SK-N-SH (cell line): Measurements from ENCODE around the gene DLG3. TPM values are rescaled to one million over a fixed set of nuclear protein-coding genes. Genes with fewer than 3 reads are reported as not detected.
A peak's percentile ranks its signal among the peaks of the same experiment; 100 is the strongest.

Experiments used
- CTCF ChIA-PET: fragments of 300-600, 350-600 bp; formaldehyde crosslinking; extraction: SDS; loops from one replicate; lab custom pipeline; 2021; lab: Yijun Ruan, JAX
- POLR2A ChIA-PET: fragments of 350-600 bp; sonication (Branson Sonifier 250); formaldehyde crosslinking; extraction: SDS; loops from one replicate; lab custom pipeline; 2020; ENCODE audit warnings: antibody characterized with exemption, inconsistent platforms; lab: Yijun Ruan, JAX
- DNase-seq: peaks from one replicate; pipeline ENCODE4 v3.0.0; 2012
- H2AFZ ChIP-seq: fragments of 200-600 bp; sonication (generic); 2 replicates; pipeline ENCODE4 v1.8.1; 2016; ENCODE audit warnings: antibody characterized with exemption, mild to moderate bottlenecking, low read depth
- H3F3A ChIP-seq: fragments of 200-600 bp; sonication (generic); replicated peaks from 2 replicates; pipeline ENCODE3; 2016; ENCODE audit warnings: antibody characterized with exemption, mild to moderate bottlenecking; ENCODE audit not compliant: insufficient read depth
- H3K27ac ChIP-seq, 2 experiments: fragments of 200-500 bp in 1 of 2; fragments of 200-600 bp in 1 of 2; sonication (Bioruptor generic) in 1 of 2; sonication (generic), shearing (Covaris generic) in 1 of 2; 2 replicates each; pipeline versions ENCODE4 v1.5.1 to v1.6.1; 2014 to 2016; ENCODE audit warnings: low read depth in 2 of 2, inconsistent platforms in 1 of 2, low read length in 1 of 2, mild to moderate bottlenecking in 1 of 2, mixed read lengths in 1 of 2
- H3K27me3 ChIP-seq: fragments of 200-600 bp; sonication (generic), shearing (Covaris generic); 2 replicates; pipeline ENCODE4 v1.6.1; 2016; ENCODE audit warnings: mixed run types; ENCODE audit not compliant: insufficient read depth
- H3K36me3 ChIP-seq, 2 experiments: fragments of 200-500 bp in 1 of 2; fragments of 200-600 bp in 1 of 2; sonication (Bioruptor generic) in 1 of 2; sonication (generic) in 1 of 2; replicated peaks in 1 of 2; 2 replicates each; pipeline versions ENCODE3 to v1.5.1; 2014 to 2016; ENCODE audit warnings: low read length in 1 of 2, mild to moderate bottlenecking in 1 of 2; ENCODE audit not compliant: insufficient read depth in 2 of 2, control insufficient read depth in 1 of 2
- H3K4me1 ChIP-seq, 2 experiments: fragments of 200-500 bp in 1 of 2; fragments of 200-600 bp in 1 of 2; sonication (Bioruptor generic) in 1 of 2; sonication (generic), shearing (Covaris generic) in 1 of 2; 2 replicates each; pipeline versions ENCODE4 v1.5.1 to v1.6.1; 2014 to 2016; ENCODE audit warnings: low read depth in 1 of 2, low read length in 1 of 2, mixed run types in 1 of 2; ENCODE audit not compliant: insufficient read depth in 2 of 2, control insufficient read depth in 1 of 2
- H3K4me2 ChIP-seq: fragments of 200-600 bp; sonication (generic), shearing (Covaris generic); 2 replicates; pipeline ENCODE4 v1.6.1; 2017; ENCODE audit warnings: mixed run types
- H3K4me3 ChIP-seq, 2 experiments: fragments of 200-500 bp in 1 of 2; fragments of 200-600 bp in 1 of 2; sonication (Bioruptor generic) in 1 of 2; sonication (generic), shearing (Covaris generic) in 1 of 2; 2 replicates each; pipeline versions ENCODE4 v1.5.1 to v1.8.1; 2014 to 2016; ENCODE audit warnings: low read depth in 2 of 2, inconsistent platforms in 1 of 2, low read length in 1 of 2, mild to moderate bottlenecking in 1 of 2, mixed read lengths in 1 of 2, moderate library complexity in 1 of 2
- H3K79me2 ChIP-seq: fragments of 200-600 bp; sonication (generic); 2 replicates; pipeline ENCODE4 v1.8.1; 2017; ENCODE audit warnings: mild to moderate bottlenecking; ENCODE audit not compliant: insufficient read depth
- H3K9ac ChIP-seq: fragments of 200-600 bp; sonication (generic); 2 replicates; pipeline ENCODE4 v1.6.1; 2017; ENCODE audit warnings: mixed run types
- H3K9me2 ChIP-seq: fragments of 200-600 bp; sonication (generic); 2 replicates; pipeline ENCODE4 v1.6.1; 2017; ENCODE audit warnings: mixed run types
- H3K9me3 ChIP-seq: fragments of 200-600 bp; sonication (generic); 2 replicates; pipeline ENCODE4 v1.6.1; 2017; ENCODE audit warnings: mixed run types, mild to moderate bottlenecking, moderate library complexity
- H4K20me1 ChIP-seq: fragments of 200-600 bp; sonication (generic); 2 replicates; pipeline ENCODE4 v1.6.1; 2017; ENCODE audit warnings: mild to moderate bottlenecking, mixed run types; ENCODE audit not compliant: insufficient read depth
- CHD2 ChIP-seq: fragments of 150-350 bp; IDR thresholded peaks from 2 replicates; pipeline ENCODE4 v1.6.1; 2018; ENCODE audit warnings: low read length; ENCODE audit not compliant: partially characterized antibody
- ELF1 ChIP-seq: IDR thresholded peaks from 2 replicates; pipeline ENCODE4 v1.4.0; 2012
- EP300 ChIP-seq, 2 experiments: IDR thresholded peaks; 2 replicates each; pipeline versions ENCODE4 v1.4.0 to v1.6.1; 2012; ENCODE audit warnings: borderline replicate concordance in 1 of 2, low read depth in 1 of 2, low read length in 1 of 2
- EZH2phosphoT487 ChIP-seq: fragments of 200-600 bp; sonication (generic); IDR thresholded peaks from 2 replicates; pipeline ENCODE4 v1.6.1; 2017; ENCODE audit warnings: low read depth, mixed run types, mild to moderate bottlenecking, antibody characterized with exemption, moderate library complexity, borderline replicate concordance
- FOSL2 ChIP-seq: IDR thresholded peaks from 2 replicates; pipeline ENCODE4 v1.4.0; 2012; ENCODE audit warnings: low read depth, mild to moderate bottlenecking, moderate library complexity, borderline replicate concordance
- FOXJ3 ChIP-seq: sonication (generic); formaldehyde crosslinking; IDR thresholded peaks from 2 replicates; pipeline ENCODE4 v1.5.1; 2020; ENCODE audit warnings: mild to moderate bottlenecking, missing genetic modification reagents
- GATA2 ChIP-seq: sonication (generic); formaldehyde crosslinking; IDR thresholded peaks from 2 replicates; pipeline ENCODE4 v1.5.0; 2020; ENCODE audit warnings: mild to moderate bottlenecking, missing genetic modification reagents
- JUND ChIP-seq: IDR thresholded peaks from 2 replicates; pipeline ENCODE4 v1.4.0; 2012
- NFIC ChIP-seq: IDR thresholded peaks from 2 replicates; pipeline ENCODE4 v1.4.0; 2012; ENCODE audit warnings: borderline replicate concordance
- NRF1 ChIP-seq: IDR thresholded peaks from 2 replicates; pipeline ENCODE4 v1.6.1; 2012; ENCODE audit warnings: low read depth, mild to moderate bottlenecking, low read length
- RAD21 ChIP-seq: IDR thresholded peaks from 2 replicates; pipeline ENCODE4 v1.6.1; 2012; ENCODE audit warnings: mild to moderate bottlenecking, low read length
- RCOR1 ChIP-seq: fragments of 150-350 bp; IDR thresholded peaks from 2 replicates; pipeline ENCODE4 v1.6.1; 2017; ENCODE audit warnings: antibody characterized with exemption, low read length
- RFX5 ChIP-seq: IDR thresholded peaks from 2 replicates; pipeline ENCODE4 v1.6.1; 2012; ENCODE audit warnings: mild to moderate bottlenecking, improper control_type of control experiment, low read length
- SIN3A ChIP-seq: IDR thresholded peaks from 2 replicates; pipeline ENCODE4 v1.6.1; 2012; ENCODE audit warnings: low read depth, mild to moderate bottlenecking, low read length, moderate library complexity, borderline replicate concordance
- SMC3 ChIP-seq: IDR thresholded peaks from 2 replicates; pipeline ENCODE4 v1.6.1; 2012; ENCODE audit warnings: low read depth, low read length, improper control_type of control experiment
- TAF1 ChIP-seq: IDR thresholded peaks from 2 replicates; pipeline ENCODE4 v1.6.1; 2012; ENCODE audit warnings: low read depth, mild to moderate bottlenecking, low read length, moderate library complexity, borderline replicate concordance
- TEAD4 ChIP-seq: IDR thresholded peaks from 2 replicates; pipeline ENCODE4 v1.4.0; 2012; ENCODE audit warnings: mild to moderate bottlenecking, borderline replicate concordance; ENCODE audit not compliant: insufficient read depth
- YY1 ChIP-seq: IDR thresholded peaks from 2 replicates; pipeline ENCODE4 v1.4.0; 2012; ENCODE audit warnings: low read depth, mild to moderate bottlenecking
- WGBS: methylation state at CpG from one replicate; pipeline ENCODE4 v1.1.6; 2017; ENCODE audit warnings: low lambda C conversion rate; 5-methylcytosine and 5-hydroxymethylcytosine counted together
- polyA plus RNA-seq, 3 experiments: library from polyadenylated mRNA; depleted of rRNA; stranded (reverse); fragments of >200 nt; gene quantifications; 2 replicates each; pipeline ENCODE4 v1.2.3, GENCODE V29; 2012
- TF ChIP-seq, protein P1 (sequence below): fragments of 150-350 bp; IDR thresholded peaks from 2 replicates; pipeline ENCODE4 v1.6.1; 2016; ENCODE audit warnings: mild to moderate bottlenecking, low read depth, low read length

DLG3 gene
- polyA plus RNA-seq, 1 of the 3 experiments (the other 2 are of a cell fraction) = 11.7 TPM

DNA sequence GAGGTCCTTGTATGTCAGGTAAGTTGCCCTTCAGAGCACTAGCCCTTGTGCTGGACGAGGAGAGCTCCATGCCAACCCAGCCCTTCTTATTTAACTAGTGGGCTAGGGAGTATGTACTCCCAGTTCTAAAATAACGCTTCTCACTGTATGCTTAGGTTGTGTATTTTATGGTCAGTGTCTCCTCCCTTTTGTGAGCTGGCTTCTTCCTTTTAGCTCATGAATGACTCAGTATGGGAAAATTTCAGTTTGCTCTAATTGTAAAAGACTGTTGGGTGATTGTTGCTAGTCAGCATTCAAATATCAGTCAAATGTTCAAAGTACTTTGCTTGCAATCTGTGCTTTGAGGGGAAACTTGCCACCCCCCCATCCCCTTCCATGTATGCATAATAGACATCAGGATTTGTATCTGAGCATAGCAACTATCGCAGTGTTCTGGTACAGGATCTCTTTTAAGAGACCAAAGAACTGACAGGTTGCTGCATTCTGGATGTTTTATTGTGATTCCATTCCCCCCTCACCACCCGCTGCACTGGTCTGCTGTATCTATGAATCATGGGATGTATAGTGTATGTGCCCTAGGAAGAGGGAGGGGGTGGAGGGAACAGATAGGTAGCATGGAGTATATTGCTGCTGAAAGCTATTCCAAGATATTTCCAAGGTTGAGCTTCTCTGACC, 34.7 kb downstream of the DLG3 start:
- TF ChIP-seq NFIC (no peak), EP300 (IDR thresholded peaks at IDR 0.05; ENCODE audit: borderline replicate concordance in 1 of 2, low read depth in 1 of 2, low read length in 1 of 2) (0 out of 4 replicates have a peak, but pooled peaks of 1 of the 2 experiments have one; percentile 4), RCOR1 (no peak), JUND (peak; percentile 28; the same call in 1 of the 2 replicates), FOSL2 (peak; percentile 47; the same call in 1 of the 2 replicates)
- TF ChIP-seq, all 33 proteins: peak for 3
- no peak for DNase-seq
- H3K79me2 ChIP-seq = no peaks in the 10 kb centered on the region
- H3K4me1 ChIP-seq = peaks cover 0 to 20% of the 10 kb centered on the region in 2 experiments; a peak in 3 of 4 replicates
- H3K9me2 ChIP-seq = no peaks in the 10 kb centered on the region
- H2AFZ ChIP-seq = no peak overlapping the region
- CTCF ChIA-PET = interaction anchor here (1.3 kb wide), 1 partner anchor 24 kb away, joined by 5 read pairs; no protein-coding TSS in a partner anchor
- H3K36me3 ChIP-seq = peaks cover 0 to 3% of the 10 kb centered on the region in 2 experiments
- H3K27ac ChIP-seq = peak overlapping the region in 1 of 2 experiments; percentile 90; a peak in 2 of 4 replicates
- 8% methylated on average over 4 of the region's 4 CpGs for WGBS
- no peaks in the 10 kb centered on the region for H3K9me3 ChIP-seq
- peak overlapping the region; percentile 55; the same call in 1 of the 2 replicates for H3K9ac ChIP-seq
- no peaks in the 10 kb centered on the region for H4K20me1 ChIP-seq
- POLR2A ChIA-PET = no interaction called here
- peaks cover 10% of the 10 kb centered on the region for H3F3A ChIP-seq
- no peaks in the 10 kb centered on the region for H3K27me3 ChIP-seq
- H3K4me2 ChIP-seq = peak overlapping the region; percentile 65
- H3K4me3 ChIP-seq = peak overlapping the region in 1 of 2 experiments; percentile 3; a peak in 1 of 4 replicates

DNA sequence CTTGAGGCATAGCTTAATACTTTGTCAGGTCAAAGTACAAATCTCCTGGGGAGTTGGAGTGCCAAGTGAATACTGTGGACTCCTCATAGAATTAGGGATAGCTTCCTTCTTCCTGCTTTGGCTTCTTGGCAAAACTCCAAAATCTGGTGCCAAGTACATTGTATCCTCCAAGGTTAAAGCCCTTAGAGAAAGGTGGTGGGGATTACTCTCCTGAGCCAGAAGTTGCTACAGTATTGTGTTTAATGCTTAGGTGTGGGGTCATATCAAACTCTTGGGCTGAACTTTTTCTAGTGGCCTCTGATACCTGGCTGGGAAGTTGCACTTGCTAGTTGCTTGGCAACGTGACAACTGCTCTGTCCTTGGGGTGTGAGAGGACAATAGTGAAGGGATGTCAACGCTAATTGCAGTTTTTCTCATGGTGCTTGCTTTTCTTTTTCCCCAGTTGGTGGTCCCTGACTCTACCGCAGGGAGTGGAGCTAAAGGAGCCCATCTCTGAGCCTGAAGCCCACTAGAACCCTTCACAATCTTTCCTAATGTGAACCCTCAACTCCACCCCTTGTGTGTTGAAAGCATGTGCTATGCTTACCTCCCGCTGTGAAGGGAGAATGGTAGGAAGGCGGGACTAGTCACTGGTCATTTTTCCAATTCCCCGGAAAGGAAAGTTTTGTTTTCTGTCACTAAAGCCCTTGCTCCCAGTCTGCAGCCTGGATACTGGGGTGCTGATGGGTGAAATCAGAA, 35.5 kb downstream of the DLG3 start:
- H3K27ac ChIP-seq = peak overlapping the region in 1 of 2 experiments; percentile 90; a peak in 2 of 4 replicates
- H3K4me2 ChIP-seq = peak overlapping the region; percentile 65; the same call in 1 of the 2 replicates
- TF ChIP-seq RFX5 = no peak
- TF ChIP-seq NFIC = peak; percentile 44
- no peak for DNase-seq
- WGBS = 55% methylated on average over 6 of the region's 6 CpGs
- H3K9me3 ChIP-seq = no peaks in the 10 kb centered on the region
- no peaks in the 10 kb centered on the region for H3K79me2 ChIP-seq
- H3K36me3 ChIP-seq = peaks cover 0 to 3% of the 10 kb centered on the region in 2 experiments
- no peak overlapping the region for H2AFZ ChIP-seq
- ChIA-PET POLR2A (no interaction called here), CTCF (no interaction called here)
- peaks cover 10% of the 10 kb centered on the region for H3F3A ChIP-seq
- peaks cover 0 to 20% of the 10 kb centered on the region in 2 experiments; a peak in 3 of 4 replicates for H3K4me1 ChIP-seq
- no peaks in the 10 kb centered on the region for H3K9me2 ChIP-seq
- no peaks in the 10 kb centered on the region for H3K27me3 ChIP-seq
- H3K9ac ChIP-seq = peak overlapping the region; percentile 26; the same call in 1 of the 2 replicates
- H3K4me3 ChIP-seq = peak overlapping the region in 1 of 2 experiments; percentile 3; a peak in 1 of 4 replicates
- no peaks in the 10 kb centered on the region for H4K20me1 ChIP-seq

DNA sequence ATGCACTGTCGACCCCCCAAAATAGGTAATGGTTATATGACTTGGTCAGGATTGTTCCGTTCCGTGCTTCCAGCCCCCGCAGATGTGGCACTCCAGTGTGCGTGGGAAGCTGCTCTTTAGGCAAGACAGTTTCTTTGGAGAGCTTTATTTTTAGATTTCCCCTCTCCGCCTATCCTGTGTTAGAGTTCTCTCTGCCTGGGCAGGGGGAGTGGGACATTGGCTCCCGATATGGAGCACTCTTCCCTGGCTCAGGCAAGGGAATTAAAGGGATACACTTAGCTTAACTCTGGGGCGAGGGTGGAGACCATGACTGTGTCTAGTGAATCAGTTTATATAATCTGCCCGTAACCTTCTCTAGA, 36.0 kb downstream of the DLG3 start:
- peaks cover 0 to 3% of the 10 kb centered on the region in 2 experiments for H3K36me3 ChIP-seq
- peak overlapping the region; percentile 65; the same call in 1 of the 2 replicates for H3K4me2 ChIP-seq
- no peak overlapping the region for H3K9ac ChIP-seq
- CTCF ChIA-PET = interaction anchor here (1.5 kb wide), 1 partner anchor 185 kb away, joined by 3 read pairs; no protein-coding TSS in a partner anchor
- no peak overlapping the region; a peak in 1 of 4 replicates for H3K4me3 ChIP-seq
- H3F3A ChIP-seq = peaks cover 10% of the 10 kb centered on the region
- no peaks in the 10 kb centered on the region for H3K79me2 ChIP-seq
- no peaks in the 10 kb centered on the region for H3K27me3 ChIP-seq
- 74% methylated on average over 9 of the region's 9 CpGs for WGBS
- H3K9me2 ChIP-seq = no peaks in the 10 kb centered on the region
- H2AFZ ChIP-seq = no peak overlapping the region
- TF ChIP-seq TAF1 = no peak
- TF ChIP-seq SIN3A = no peak
- no peak for TF ChIP-seq YY1
- TF ChIP-seq TEAD4 = no peak
- TF ChIP-seq ELF1 = no peak
- no peak for TF ChIP-seq CHD2
- TF ChIP-seq, protein P1, sequence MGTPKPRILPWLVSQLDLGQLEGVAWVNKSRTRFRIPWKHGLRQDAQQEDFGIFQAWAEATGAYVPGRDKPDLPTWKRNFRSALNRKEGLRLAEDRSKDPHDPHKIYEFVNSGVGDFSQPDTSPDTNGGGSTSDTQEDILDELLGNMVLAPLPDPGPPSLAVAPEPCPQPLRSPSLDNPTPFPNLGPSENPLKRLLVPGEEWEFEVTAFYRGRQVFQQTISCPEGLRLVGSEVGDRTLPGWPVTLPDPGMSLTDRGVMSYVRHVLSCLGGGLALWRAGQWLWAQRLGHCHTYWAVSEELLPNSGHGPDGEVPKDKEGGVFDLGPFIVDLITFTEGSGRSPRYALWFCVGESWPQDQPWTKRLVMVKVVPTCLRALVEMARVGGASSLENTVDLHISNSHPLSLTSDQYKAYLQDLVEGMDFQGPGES = no peak
- no peak for TF ChIP-seq GATA2
- no peak for TF ChIP-seq SMC3
- no peak for TF ChIP-seq RAD21
- TF ChIP-seq EZH2phosphoT487 = no peak
- TF ChIP-seq FOXJ3 (CRISPR knock-in tag) = no peak
- TF ChIP-seq JUND = no peak
- TF ChIP-seq NRF1 = no peak
- TF ChIP-seq EP300 (IDR thresholded peaks at IDR 0.05; ENCODE audit: borderline replicate concordance in 1 of 2, low read depth in 1 of 2, low read length in 1 of 2) = no peak
- no peak for DNase-seq
- POLR2A ChIA-PET = no interaction called here
- H3K27ac ChIP-seq = peak overlapping the region in 1 of 2 experiments; percentile 90; a peak in 2 of 4 replicates
- peaks cover 0 to 20% of the 10 kb centered on the region in 2 experiments; a peak in 3 of 4 replicates for H3K4me1 ChIP-seq
- no peaks in the 10 kb centered on the region for H3K9me3 ChIP-seq
- no peaks in the 10 kb centered on the region for H4K20me1 ChIP-seq
